ENCODE data around the gene GRK7.
"Not testable (repeated sequence)": the region's sequence is repeated elsewhere in the genome, so short reads cannot be mapped to it uniquely, and the experiment has no call there.

GRK7 gene

GRCh38 chr3:141795741-141796080, 32.5 kb downstream of the GRK7 start:
- DNase-seq (ENCODE audit: low spot score): no peak

- no peak for DNase-seq (ENCODE audit: low spot score)
Measured at GRCh38 chr3:141796081-141796888, 33.1 kb downstream of the GRK7 start.

- peak; percentile 80 for DNase-seq (ENCODE audit: low spot score)
Measured at GRCh38 chr3:141796889-141797781, 33.9 kb downstream of the GRK7 start.

GRCh38 chr3:141797819-141798447, 34.7 kb downstream of the GRK7 start:
- DNase-seq (ENCODE audit: low spot score): no peak

- no peak for DNase-seq (ENCODE audit: low spot score)
Measured at GRCh38 chr3:141798448-141798845, 35.2 kb downstream of the GRK7 start.

GRCh38 chr3:141802316-141803077, 39.3 kb downstream of the GRK7 start:
- no peak for DNase-seq (ENCODE audit: low spot score)

- not testable (repeated sequence) for DNase-seq (ENCODE audit: low spot score)
Measured at GRCh38 chr3:141803538-141803937, 40.3 kb downstream of the GRK7 start.

GRCh38 chr3:141804447-141804777, 41.2 kb downstream of the GRK7 start:
- no peak for DNase-seq (ENCODE audit: low spot score)

- DNase-seq (ENCODE audit: low spot score): no peak
Measured at GRCh38 chr3:141804778-141805639, 41.8 kb downstream of the GRK7 start.

GRCh38 chr3:141807277-141808033, 44.2 kb downstream of the GRK7 start:
- DNase-seq (ENCODE audit: low spot score): no peak

- DNase-seq (ENCODE audit: low spot score): no peak
Measured at GRCh38 chr3:141808586-141808985, 45.4 kb downstream of the GRK7 start.

GRCh38 chr3:141810161-141810560, 47.0 kb downstream of the GRK7 start:
- no peak for DNase-seq (ENCODE audit: low spot score)

- DNase-seq (ENCODE audit: low spot score): no peak
Measured at GRCh38 chr3:141811348-141811747, 48.1 kb downstream of the GRK7 start.

- peak; percentile 55 for DNase-seq (ENCODE audit: low spot score)
Measured at GRCh38 chr3:141812084-141812483, 48.9 kb downstream of the GRK7 start.

GRCh38 chr3:141812586-141812985, 49.4 kb downstream of the GRK7 start:
- no peak for DNase-seq (ENCODE audit: low spot score)

All from left forelimb (tissue), 1 donor.